Tibial nerve (tissue), 4 donors: ENCODE results near the gene SPOCK3.

ENCODE experiments used
- EP300 ChIP-seq, 2 donors: sonication (generic); formaldehyde crosslinking; IDR thresholded peaks; one replicate each; pipeline ENCODE4 v1.6.1; 2017; ENCODE audit warnings: antibody characterized with exemption in 2 of 2, mild to moderate bottlenecking in 1 of 2
- TF ChIP-seq, protein P1 (sequence below), 5 experiments: fragments of 200-600 bp in 3 of 5; fragments of 450-650 bp in 2 of 5; sonication (generic) in 3 of 5; IDR thresholded peaks; one replicate each; pipeline ENCODE4 v1.5.1; 2016 to 2019; ENCODE audit warnings: antibody characterized with exemption in 5 of 5, mild to moderate bottlenecking in 3 of 5, moderate library complexity in 2 of 5

- TF ChIP-seq EP300 (IDR thresholded peaks at IDR 0.05), result no peak
- TF ChIP-seq, protein P1, sequence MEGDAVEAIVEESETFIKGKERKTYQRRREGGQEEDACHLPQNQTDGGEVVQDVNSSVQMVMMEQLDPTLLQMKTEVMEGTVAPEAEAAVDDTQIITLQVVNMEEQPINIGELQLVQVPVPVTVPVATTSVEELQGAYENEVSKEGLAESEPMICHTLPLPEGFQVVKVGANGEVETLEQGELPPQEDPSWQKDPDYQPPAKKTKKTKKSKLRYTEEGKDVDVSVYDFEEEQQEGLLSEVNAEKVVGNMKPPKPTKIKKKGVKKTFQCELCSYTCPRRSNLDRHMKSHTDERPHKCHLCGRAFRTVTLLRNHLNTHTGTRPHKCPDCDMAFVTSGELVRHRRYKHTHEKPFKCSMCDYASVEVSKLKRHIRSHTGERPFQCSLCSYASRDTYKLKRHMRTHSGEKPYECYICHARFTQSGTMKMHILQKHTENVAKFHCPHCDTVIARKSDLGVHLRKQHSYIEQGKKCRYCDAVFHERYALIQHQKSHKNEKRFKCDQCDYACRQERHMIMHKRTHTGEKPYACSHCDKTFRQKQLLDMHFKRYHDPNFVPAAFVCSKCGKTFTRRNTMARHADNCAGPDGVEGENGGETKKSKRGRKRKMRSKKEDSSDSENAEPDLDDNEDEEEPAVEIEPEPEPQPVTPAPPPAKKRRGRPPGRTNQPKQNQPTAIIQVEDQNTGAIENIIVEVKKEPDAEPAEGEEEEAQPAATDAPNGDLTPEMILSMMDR (IDR thresholded peaks at IDR 0.05), result no peak
Measured at GRCh38 chr4:167221084-167221483, 13.2 kb downstream of the SPOCK3 start.
